ENCODE measurements around the gene AGT.

The AGT gene

GRCh38 chr1:230752407-230752806 lies 38.5 kb upstream of the AGT start:
- no peak overlapping the region for H3K27ac ChIP-seq (ENCODE audit: low read depth, low read length)
- H3K4me1 ChIP-seq (ENCODE audit: control insufficient read depth, insufficient read depth, low read length): peaks cover 32% of the 10 kb centered on the region
- no peaks in the 10 kb centered on the region for H3K36me3 ChIP-seq (ENCODE audit: control insufficient read depth, insufficient read depth, low read length)
- H3K9ac ChIP-seq (ENCODE audit: low read depth, low read length): no peak overlapping the region
- no peak overlapping the region for H3K4me3 ChIP-seq (ENCODE audit: low read depth, low read length)
- H3K9me3 ChIP-seq (ENCODE audit: control insufficient read depth, insufficient read depth, low read length): no peaks in the 10 kb centered on the region
- H3K27me3 ChIP-seq (ENCODE audit: control insufficient read depth, insufficient read depth, low read length): no peaks in the 10 kb centered on the region

DNA sequence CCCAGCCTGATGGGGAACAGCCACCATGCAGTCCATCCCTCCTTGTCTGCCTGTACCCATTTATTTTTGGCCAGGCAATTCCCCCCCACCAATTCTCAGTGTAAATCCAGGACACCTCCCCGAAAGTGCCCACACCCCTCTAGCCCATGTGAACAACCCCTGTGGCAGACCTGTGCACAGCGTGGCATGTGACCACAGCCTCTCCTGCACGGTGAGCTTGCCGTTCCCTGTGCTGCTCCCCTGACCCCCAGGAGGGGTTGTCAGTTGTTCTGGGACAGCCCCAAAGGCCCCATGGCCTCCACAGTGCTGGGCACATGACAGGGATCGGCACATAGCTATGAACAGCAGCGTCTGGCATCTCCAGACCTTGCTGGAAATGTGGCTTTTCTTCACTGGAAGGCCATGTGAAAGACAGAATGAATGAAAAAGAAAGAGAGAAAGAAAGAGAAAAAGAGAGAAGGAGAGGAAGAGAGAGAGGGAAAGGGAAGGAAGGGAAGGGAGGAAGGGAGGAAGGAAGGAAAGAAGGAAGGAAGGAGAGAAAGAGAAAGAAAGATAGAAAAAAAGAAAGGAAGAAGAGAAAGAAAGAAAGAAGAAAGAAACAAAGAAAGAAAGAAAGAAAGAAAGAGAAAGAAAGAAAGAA lies 37.2 kb upstream of the AGT start:
- no peaks in the 10 kb centered on the region for H3K27me3 ChIP-seq (ENCODE audit: control insufficient read depth, insufficient read depth, low read length)
- no peak overlapping the region for H3K27ac ChIP-seq (ENCODE audit: low read depth, low read length)
- H3K9me3 ChIP-seq (ENCODE audit: control insufficient read depth, insufficient read depth, low read length): no peaks in the 10 kb centered on the region
- H3K36me3 ChIP-seq (ENCODE audit: control insufficient read depth, insufficient read depth, low read length): no peaks in the 10 kb centered on the region
- no peak overlapping the region for H3K4me3 ChIP-seq (ENCODE audit: low read depth, low read length)
- H3K9ac ChIP-seq (ENCODE audit: low read depth, low read length): no peak overlapping the region
- H3K4me1 ChIP-seq (ENCODE audit: control insufficient read depth, insufficient read depth, low read length): peaks cover 32% of the 10 kb centered on the region

DNA sequence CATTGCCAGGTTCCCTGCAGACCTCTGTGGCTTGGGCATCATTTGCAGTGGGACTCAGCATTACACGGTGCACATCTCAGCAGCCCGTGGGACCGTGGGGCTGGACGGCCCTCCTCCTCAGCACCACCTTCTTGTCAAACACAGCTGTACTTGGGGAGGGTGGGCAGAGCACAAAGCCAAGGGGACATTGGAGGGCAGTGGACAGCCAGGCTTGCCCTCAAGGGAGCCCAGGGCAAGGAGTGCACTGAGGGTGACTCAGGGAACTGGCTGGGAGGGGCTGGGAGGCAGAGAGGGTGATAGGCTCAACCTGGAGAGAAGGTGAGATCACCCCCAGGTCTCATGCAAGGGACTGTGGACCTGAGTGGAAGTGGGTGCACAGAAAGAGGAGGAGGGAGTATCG lies 36.7 kb upstream of the AGT start:
- Histone ChIP-seq H3K9ac (ENCODE audit: low read depth, low read length) (no peak overlapping the region), H3K4me3 (ENCODE audit: low read depth, low read length) (no peak overlapping the region), H3K9me3 (ENCODE audit: control insufficient read depth, insufficient read depth, low read length) (no peaks in the 10 kb centered on the region), H3K36me3 (ENCODE audit: control insufficient read depth, insufficient read depth, low read length) (no peaks in the 10 kb centered on the region), H3K4me1 (ENCODE audit: control insufficient read depth, insufficient read depth, low read length) (peaks cover 32% of the 10 kb centered on the region), H3K27ac (ENCODE audit: low read depth, low read length) (no peak overlapping the region), H3K27me3 (ENCODE audit: control insufficient read depth, insufficient read depth, low read length) (no peaks in the 10 kb centered on the region)

DNA sequence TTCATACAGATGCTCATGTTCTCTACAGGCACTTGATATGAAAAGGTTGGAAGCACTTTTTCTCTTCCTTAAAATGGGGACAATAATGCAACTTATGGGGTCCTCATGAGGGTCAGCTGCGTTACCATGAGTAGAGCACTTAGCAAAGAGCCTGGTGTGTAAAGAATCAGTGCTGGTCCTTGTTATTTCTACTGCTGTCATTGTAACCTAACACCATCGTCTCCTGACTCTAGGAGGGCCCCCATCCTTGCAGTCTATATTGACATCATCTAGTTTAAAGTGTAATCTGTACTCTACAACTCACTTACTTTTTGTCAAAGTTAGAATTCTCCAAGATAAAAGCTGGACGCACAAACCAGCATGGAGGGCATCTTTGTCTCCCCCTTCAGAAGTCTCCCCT lies 35.7 kb upstream of the AGT start:
- Histone ChIP-seq H3K36me3 (ENCODE audit: control insufficient read depth, insufficient read depth, low read length) (no peaks in the 10 kb centered on the region), H3K4me1 (ENCODE audit: control insufficient read depth, insufficient read depth, low read length) (peaks cover 32% of the 10 kb centered on the region), H3K4me3 (ENCODE audit: low read depth, low read length) (no peak overlapping the region), H3K9me3 (ENCODE audit: control insufficient read depth, insufficient read depth, low read length) (no peaks in the 10 kb centered on the region), H3K9ac (ENCODE audit: low read depth, low read length) (no peak overlapping the region), H3K27ac (ENCODE audit: low read depth, low read length) (no peak overlapping the region), H3K27me3 (ENCODE audit: control insufficient read depth, insufficient read depth, low read length) (no peaks in the 10 kb centered on the region)

GRCh38 chr1:230749150-230749549 lies 35.2 kb upstream of the AGT start:
- no peaks in the 10 kb centered on the region for H3K36me3 ChIP-seq (ENCODE audit: control insufficient read depth, insufficient read depth, low read length)
- no peak overlapping the region for H3K27ac ChIP-seq (ENCODE audit: low read depth, low read length)
- no peak overlapping the region for H3K4me3 ChIP-seq (ENCODE audit: low read depth, low read length)
- H3K27me3 ChIP-seq (ENCODE audit: control insufficient read depth, insufficient read depth, low read length): no peaks in the 10 kb centered on the region
- H3K9me3 ChIP-seq (ENCODE audit: control insufficient read depth, insufficient read depth, low read length): no peaks in the 10 kb centered on the region
- peaks cover 32% of the 10 kb centered on the region for H3K4me1 ChIP-seq (ENCODE audit: control insufficient read depth, insufficient read depth, low read length)
- no peak overlapping the region for H3K9ac ChIP-seq (ENCODE audit: low read depth, low read length)

DNA sequence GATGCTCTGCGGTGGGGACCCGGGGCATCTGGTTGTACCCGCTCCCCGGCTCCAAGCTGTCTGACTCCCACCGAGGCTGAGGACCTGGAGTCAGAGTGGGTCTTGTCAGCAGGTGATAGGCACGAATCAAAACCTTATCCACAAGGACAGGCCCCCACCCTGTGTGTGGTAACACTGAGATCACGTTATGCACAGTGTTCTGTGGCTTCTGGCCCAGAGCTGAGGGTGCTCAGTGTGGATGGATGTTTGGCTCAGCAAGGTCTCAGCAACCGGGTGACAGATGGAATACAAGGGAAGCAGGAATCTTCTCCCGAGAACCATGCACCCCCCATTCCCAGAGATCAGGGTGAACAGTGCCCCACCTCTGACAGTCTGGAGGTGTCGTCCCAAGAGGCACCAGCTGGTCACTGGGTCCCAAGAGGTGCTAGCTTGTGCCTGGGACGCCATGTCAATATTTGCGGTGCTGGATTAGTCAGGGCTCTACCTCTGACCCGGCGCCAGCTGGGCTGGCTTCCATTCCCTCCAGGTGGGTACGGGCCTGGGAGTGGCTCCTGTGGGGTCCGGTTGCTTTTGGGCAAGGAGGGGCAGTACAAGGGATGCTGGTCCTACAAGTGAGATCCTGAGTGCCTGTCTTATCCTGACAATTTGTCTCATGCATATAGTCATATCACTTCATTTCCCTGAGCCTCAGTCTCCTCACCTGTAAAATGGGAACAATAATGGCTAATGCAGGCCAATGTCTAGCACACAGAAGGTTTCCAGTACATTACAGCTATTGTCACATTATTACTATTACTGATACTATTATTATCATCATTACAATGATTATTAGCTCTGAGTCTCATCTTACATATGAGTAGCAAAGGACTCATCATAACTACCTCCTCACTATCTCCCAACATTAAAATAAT lies 34.2 kb upstream of the AGT start:
- H3K4me1 ChIP-seq (ENCODE audit: control insufficient read depth, insufficient read depth, low read length): peaks cover 28% of the 10 kb centered on the region
- H3K27ac ChIP-seq (ENCODE audit: low read depth, low read length): no peak overlapping the region
- no peaks in the 10 kb centered on the region for H3K9me3 ChIP-seq (ENCODE audit: control insufficient read depth, insufficient read depth, low read length)
- no peak overlapping the region for H3K9ac ChIP-seq (ENCODE audit: low read depth, low read length)
- no peaks in the 10 kb centered on the region for H3K36me3 ChIP-seq (ENCODE audit: control insufficient read depth, insufficient read depth, low read length)
- H3K4me3 ChIP-seq (ENCODE audit: low read depth, low read length): no peak overlapping the region
- H3K27me3 ChIP-seq (ENCODE audit: control insufficient read depth, insufficient read depth, low read length): no peaks in the 10 kb centered on the region

DNA sequence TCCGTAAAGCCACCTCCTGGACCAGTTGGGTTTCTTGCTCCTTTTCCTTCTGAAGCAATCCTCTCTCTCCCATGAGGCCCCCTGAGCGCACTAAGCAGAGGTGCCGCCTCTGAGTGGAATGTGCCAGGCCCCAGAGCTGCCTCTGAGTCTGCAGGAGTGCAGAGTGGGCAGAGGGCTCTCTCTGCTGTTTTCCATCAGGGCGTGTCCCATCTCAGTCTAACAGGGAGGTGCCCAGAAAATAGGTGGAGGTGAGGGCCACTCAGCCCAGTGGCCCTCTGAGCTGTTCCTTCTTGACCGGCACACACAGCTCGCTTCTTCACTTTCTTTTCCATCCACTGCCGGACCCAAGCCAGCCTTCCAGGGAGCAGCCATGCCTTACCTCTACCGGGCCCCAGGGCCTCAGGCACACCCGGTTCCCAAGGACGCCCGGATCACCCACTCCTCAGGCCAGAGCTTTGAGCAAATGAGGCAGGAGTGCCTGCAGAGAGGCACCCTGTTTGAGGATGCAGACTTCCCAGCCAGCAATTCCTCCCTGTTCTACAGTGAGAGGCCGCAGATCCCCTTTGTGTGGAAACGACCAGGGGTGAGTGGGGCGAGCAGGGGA lies 33.3 kb upstream of the AGT start, which contains the start of gene CAPN9:
CAPN9 (plus strand) TSS at position 262 of the 604 bp plus-strand sequence; CDS start at position 371, 109 bp downstream.
- no peak within 1 kb of the TSS for H3K9ac ChIP-seq (ENCODE audit: low read depth, low read length)
- H3K9me3 ChIP-seq (ENCODE audit: control insufficient read depth, insufficient read depth, low read length): no peaks in the 10 kb centered on the region
- no peaks in the 10 kb centered on the region for H3K27me3 ChIP-seq (ENCODE audit: control insufficient read depth, insufficient read depth, low read length)
- peaks cover 20% of the 10 kb centered on the region for H3K4me1 ChIP-seq (ENCODE audit: control insufficient read depth, insufficient read depth, low read length)
- no peaks in the 10 kb centered on the region for H3K36me3 ChIP-seq (ENCODE audit: control insufficient read depth, insufficient read depth, low read length)
- H3K27ac ChIP-seq (ENCODE audit: low read depth, low read length): no peak within 1 kb of the TSS
- H3K4me3 ChIP-seq (ENCODE audit: low read depth, low read length): no peak within 1 kb of the TSS

DNA sequence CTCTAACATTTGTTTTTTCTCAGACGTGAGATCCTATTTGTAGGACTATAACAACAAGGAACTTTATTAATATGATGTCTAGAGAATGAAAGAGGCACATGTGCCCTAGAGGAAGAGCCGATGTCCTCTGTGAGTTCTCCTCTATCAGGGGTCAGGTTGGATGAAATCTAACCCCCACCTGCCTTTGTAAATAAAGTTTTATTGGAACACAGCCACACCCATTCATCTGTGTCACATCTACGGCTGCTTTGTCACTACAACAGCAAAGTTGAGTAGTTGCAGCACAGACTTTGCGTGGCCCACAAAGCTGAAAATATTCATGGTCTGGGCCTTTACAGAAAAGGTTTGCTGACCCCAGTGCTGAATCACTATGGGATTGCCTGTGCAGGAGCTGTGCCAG lies 32.7 kb upstream of the AGT start:
- no peaks in the 10 kb centered on the region for H3K9me3 ChIP-seq (ENCODE audit: control insufficient read depth, insufficient read depth, low read length)
- H3K4me1 ChIP-seq (ENCODE audit: control insufficient read depth, insufficient read depth, low read length): peaks cover 15% of the 10 kb centered on the region
- no peaks in the 10 kb centered on the region for H3K27me3 ChIP-seq (ENCODE audit: control insufficient read depth, insufficient read depth, low read length)
- no peak overlapping the region for H3K9ac ChIP-seq (ENCODE audit: low read depth, low read length)
- no peaks in the 10 kb centered on the region for H3K36me3 ChIP-seq (ENCODE audit: control insufficient read depth, insufficient read depth, low read length)
- no peak overlapping the region for H3K27ac ChIP-seq (ENCODE audit: low read depth, low read length)
- no peak overlapping the region for H3K4me3 ChIP-seq (ENCODE audit: low read depth, low read length)

GRCh38 chr1:230745071-230745470 lies 31.1 kb upstream of the AGT start:
- Histone ChIP-seq H3K4me1 (ENCODE audit: control insufficient read depth, insufficient read depth, low read length) (0 out of 2 replicates have a peak, but pooled peaks cover 7% of the 10 kb centered on the region), H3K27ac (ENCODE audit: low read depth, low read length) (no peak overlapping the region), H3K9me3 (ENCODE audit: control insufficient read depth, insufficient read depth, low read length) (no peaks in the 10 kb centered on the region), H3K9ac (ENCODE audit: low read depth, low read length) (no peak overlapping the region), H3K4me3 (ENCODE audit: low read depth, low read length) (no peak overlapping the region), H3K36me3 (ENCODE audit: control insufficient read depth, insufficient read depth, low read length) (no peaks in the 10 kb centered on the region), H3K27me3 (ENCODE audit: control insufficient read depth, insufficient read depth, low read length) (no peaks in the 10 kb centered on the region)

GRCh38 chr1:230744382-230744781 lies 30.5 kb upstream of the AGT start:
- no peaks in the 10 kb centered on the region for H3K36me3 ChIP-seq (ENCODE audit: control insufficient read depth, insufficient read depth, low read length)
- H3K9ac ChIP-seq (ENCODE audit: low read depth, low read length): no peak overlapping the region
- H3K4me1 ChIP-seq (ENCODE audit: control insufficient read depth, insufficient read depth, low read length): no peaks in the 10 kb centered on the region
- H3K27me3 ChIP-seq (ENCODE audit: control insufficient read depth, insufficient read depth, low read length): no peaks in the 10 kb centered on the region
- no peak overlapping the region for H3K4me3 ChIP-seq (ENCODE audit: low read depth, low read length)
- no peak overlapping the region for H3K27ac ChIP-seq (ENCODE audit: low read depth, low read length)
- no peaks in the 10 kb centered on the region for H3K9me3 ChIP-seq (ENCODE audit: control insufficient read depth, insufficient read depth, low read length)

- Histone ChIP-seq H3K4me3 (ENCODE audit: low read depth, low read length) (no peak overlapping the region), H3K9me3 (ENCODE audit: control insufficient read depth, insufficient read depth, low read length) (no peaks in the 10 kb centered on the region), H3K36me3 (ENCODE audit: control insufficient read depth, insufficient read depth, low read length) (no peaks in the 10 kb centered on the region), H3K9ac (ENCODE audit: low read depth, low read length) (no peak overlapping the region), H3K27me3 (ENCODE audit: control insufficient read depth, insufficient read depth, low read length) (no peaks in the 10 kb centered on the region), H3K27ac (ENCODE audit: low read depth, low read length) (no peak overlapping the region), H3K4me1 (ENCODE audit: control insufficient read depth, insufficient read depth, low read length) (no peaks in the 10 kb centered on the region)
Measured at GRCh38 chr1:230743899-230744298, 30.0 kb upstream of the AGT start.
